Measurements from ENCODE around the gene PARD6A. TPM values are rescaled to one million over a fixed set of nuclear protein-coding genes. Genes with fewer than 3 reads are reported as not detected.

PARD6A gene
- total and polyA plus RNA-seq, 2 donors (not counting 3 experiments of a cell fraction or from before 2014, with no cell fraction given) = 1.3 to 2.9 TPM

DNA sequence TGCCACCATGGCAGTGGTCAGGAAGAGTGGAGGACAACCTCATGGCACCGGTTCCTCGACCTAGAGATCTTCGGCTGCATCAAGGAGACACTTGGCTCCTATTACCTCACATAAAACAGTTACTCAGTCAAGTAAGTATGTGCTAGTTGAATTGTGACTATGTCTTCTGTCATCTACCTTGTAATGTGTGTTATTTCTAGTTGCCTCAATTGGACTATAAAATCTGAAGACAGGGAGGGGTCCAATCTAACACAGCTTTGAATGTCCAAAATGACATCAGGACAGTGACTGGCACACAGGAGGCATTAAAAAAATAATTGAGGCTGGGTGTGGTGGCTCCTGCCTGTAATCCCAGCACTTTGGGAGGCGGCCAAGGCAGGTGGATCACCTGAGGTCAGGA, 23.0 kb downstream of the PARD6A start:
- Histone ChIP-seq H3K9me1 (replicated peaks; ENCODE audit: control insufficient read depth, extremely low read depth, insufficient read depth, low read length) (no peaks in the 10 kb centered on the region), H3K9ac (replicated peaks; ENCODE audit: extremely low read depth, insufficient read depth, low read length) (no peak overlapping the region), H2AFZ (ENCODE audit: low read depth, low read length) (no peak overlapping the region), H3K27me3 (ENCODE audit: control insufficient read depth in 2 of 2, insufficient read depth in 2 of 2, low read length in 2 of 2) (no peaks in the 10 kb centered on the region), H4K20me1 (replicated peaks; ENCODE audit: control insufficient read depth, extremely low read depth, insufficient read depth, low read length) (peaks cover 3% of the 10 kb centered on the region), H3K27ac (ENCODE audit: insufficient read depth, low read depth, low read length) (no peak overlapping the region), H3K4me1 (ENCODE audit: control insufficient read depth, extremely low read depth, insufficient read depth, low read length) (peaks cover 9% of the 10 kb centered on the region), H3K4me3 (replicated peaks in 1 of 3; ENCODE audit: insufficient read depth in 1 of 3, low read depth in 1 of 3, low read length in 3 of 3) (no peak overlapping the region), H3K9me3 (replicated peaks; ENCODE audit: control insufficient read depth, insufficient read depth, low read length) (no peaks in the 10 kb centered on the region), H3K4me2 (ENCODE audit: insufficient read depth, low read length) (no peak overlapping the region), H3K36me3 (ENCODE audit: control insufficient read depth in 2 of 2, extremely low read depth in 1 of 2, insufficient read depth in 2 of 2, low read length in 2 of 2) (peaks cover 4 to 20% of the 10 kb centered on the region in 2 experiments), H3K79me2 (ENCODE audit: control insufficient read depth, insufficient read depth, low read length) (peaks cover 2% of the 10 kb centered on the region)
- dilution Hi-C loops (cut with MboI; ENCODE audit: extremely low pct_ligation_motif_present, low sequenced_read_pairs) (loop anchor here (25.0 kb wide), 1 partner anchor 229 kb away; no protein-coding TSS in a partner anchor), intact Hi-C loops (cut with micrococcal nuclease) (no loop called here)
- no TSS peak for BruUV-seq (replicated peaks)
- FAIRE-seq (no peak), DNase-seq (ENCODE audit: low read depth, low spot score) (no peak)
- ChIA-PET POLR2A (no interaction called here), CTCF (interaction anchor here (4.2 kb wide), 1 partner anchor 11 kb away, joined by 22 read pairs; no protein-coding TSS in a partner anchor)
- no peak for TF ChIP-seq EZH2 (IDR thresholded peaks at IDR 0.05; ENCODE audit: borderline replicate concordance, low read depth, low read length, severe bottlenecking)
- no peak for TF ChIP-seq GATA2 (IDR thresholded peaks at IDR 0.05; ENCODE audit: insufficient read depth, insufficient read length, low read depth, low read length)
- TF ChIP-seq JUN (IDR thresholded peaks at IDR 0.05; ENCODE audit: borderline replicate concordance, insufficient read depth, insufficient read length, low read depth) = no peak
- no peak for TF ChIP-seq POLR2A (IDR thresholded peaks at IDR 0.05; ENCODE audit: low read depth, low read length)
- TF ChIP-seq, protein P1, sequence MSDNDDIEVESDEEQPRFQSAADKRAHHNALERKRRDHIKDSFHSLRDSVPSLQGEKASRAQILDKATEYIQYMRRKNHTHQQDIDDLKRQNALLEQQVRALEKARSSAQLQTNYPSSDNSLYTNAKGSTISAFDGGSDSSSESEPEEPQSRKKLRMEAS (IDR thresholded peaks at IDR 0.05; ENCODE audit: insufficient read depth, insufficient read length) = no peak
- TF ChIP-seq FOS (IDR thresholded peaks at IDR 0.05; ENCODE audit: borderline replicate concordance, insufficient read depth, low read length) = no peak
- TF ChIP-seq, protein P2, sequence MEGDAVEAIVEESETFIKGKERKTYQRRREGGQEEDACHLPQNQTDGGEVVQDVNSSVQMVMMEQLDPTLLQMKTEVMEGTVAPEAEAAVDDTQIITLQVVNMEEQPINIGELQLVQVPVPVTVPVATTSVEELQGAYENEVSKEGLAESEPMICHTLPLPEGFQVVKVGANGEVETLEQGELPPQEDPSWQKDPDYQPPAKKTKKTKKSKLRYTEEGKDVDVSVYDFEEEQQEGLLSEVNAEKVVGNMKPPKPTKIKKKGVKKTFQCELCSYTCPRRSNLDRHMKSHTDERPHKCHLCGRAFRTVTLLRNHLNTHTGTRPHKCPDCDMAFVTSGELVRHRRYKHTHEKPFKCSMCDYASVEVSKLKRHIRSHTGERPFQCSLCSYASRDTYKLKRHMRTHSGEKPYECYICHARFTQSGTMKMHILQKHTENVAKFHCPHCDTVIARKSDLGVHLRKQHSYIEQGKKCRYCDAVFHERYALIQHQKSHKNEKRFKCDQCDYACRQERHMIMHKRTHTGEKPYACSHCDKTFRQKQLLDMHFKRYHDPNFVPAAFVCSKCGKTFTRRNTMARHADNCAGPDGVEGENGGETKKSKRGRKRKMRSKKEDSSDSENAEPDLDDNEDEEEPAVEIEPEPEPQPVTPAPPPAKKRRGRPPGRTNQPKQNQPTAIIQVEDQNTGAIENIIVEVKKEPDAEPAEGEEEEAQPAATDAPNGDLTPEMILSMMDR (IDR thresholded peaks at IDR 0.05; ENCODE audit: extremely low read depth in 1 of 2, insufficient read depth in 1 of 2, low read depth in 1 of 2, low read length in 2 of 2) = no peak
- TF ChIP-seq MYC (IDR thresholded peaks at IDR 0.05; ENCODE audit: low read depth, low read length) = no peak
- TF ChIP-seq POLR2AphosphoS5 (IDR thresholded peaks at IDR 0.05; ENCODE audit: insufficient read depth, low read depth, low read length) = no peak
